ENCODE measurements around the gene SPACA7. TPM values are rescaled to one million over a fixed set of nuclear protein-coding genes. Genes with fewer than 3 reads are reported as not detected.

Gene SPACA7
- total RNA-seq, 3 donors from 2014 or later (not counting 1 experiment from before 2014, with no cell fraction given), result not detected

- DNase-seq (peak in 1 of 2 donors; percentile 11), ATAC-seq (no peak)
- Histone ChIP-seq H3K27me3 (ENCODE audit: control insufficient read depth, insufficient read depth, low read length) (no peaks in the 10 kb centered on the region), H3K9me3 (ENCODE audit: control insufficient read depth, insufficient read depth, low read length) (no peaks in the 10 kb centered on the region), H3K4me3 (ENCODE audit: low read length) (no peak overlapping the region), H3K4me1 (ENCODE audit: control insufficient read depth, insufficient read depth, low read length) (no peaks in the 10 kb centered on the region), H3K27ac (ENCODE audit: low read length) (no peak overlapping the region), H3K36me3 (ENCODE audit: control insufficient read depth, insufficient read depth, low read length) (no peaks in the 10 kb centered on the region)
- Mint-ChIP-seq H3K27ac (no peak overlapping the region), H3K9me3 (no peaks in the 10 kb centered on the region), H3K27me3 (ENCODE audit: low read depth in 2 of 2) (peaks cover 16 to 17% of the 10 kb centered on the region in 2 donors), H3K36me3 (no peaks in the 10 kb centered on the region), H3K4me3 (no peak overlapping the region), H3K4me1 (no peaks in the 10 kb centered on the region)
- intact Hi-C loops (cut with micrococcal nuclease), result loop anchor here (10.0 kb wide), 1 partner anchor 970 kb away; no protein-coding TSS in a partner anchor
- no peak for TF ChIP-seq CTCF (IDR thresholded peaks at IDR 0.05)
- WGBS (ENCODE audit: insufficient coverage), result 86% methylated on average over 42 of the region's 42 CpGs
Observed at GRCh38 chr13:112444416-112445399, 68.6 kb downstream of the SPACA7 start.

GRCh38 chr13:112445411-112446271, 69.5 kb downstream of the SPACA7 start:
- H3K4me1 Mint-ChIP-seq, result no peaks in the 10 kb centered on the region
- Histone ChIP-seq H3K36me3 (ENCODE audit: control insufficient read depth, insufficient read depth, low read length) (no peaks in the 10 kb centered on the region), H3K4me3 (ENCODE audit: low read length) (no peak overlapping the region), H3K27me3 (ENCODE audit: control insufficient read depth, insufficient read depth, low read length) (no peaks in the 10 kb centered on the region), H3K4me1 (ENCODE audit: control insufficient read depth, insufficient read depth, low read length) (no peaks in the 10 kb centered on the region), H3K27ac (ENCODE audit: low read length) (no peak overlapping the region), H3K9me3 (ENCODE audit: control insufficient read depth, insufficient read depth, low read length) (no peaks in the 10 kb centered on the region)
- TF ChIP-seq CTCF (IDR thresholded peaks at IDR 0.05), result no peak
- H3K9me3 Mint-ChIP-seq, result no peaks in the 10 kb centered on the region
- no peak overlapping the region for H3K4me3 Mint-ChIP-seq
- intact Hi-C loops (cut with micrococcal nuclease), result loop anchor here (10.0 kb wide), 1 partner anchor 971 kb away; no protein-coding TSS in a partner anchor
- H3K27ac Mint-ChIP-seq, result no peak overlapping the region
- peaks cover 8 to 11% of the 10 kb centered on the region in 2 donors for H3K27me3 Mint-ChIP-seq (ENCODE audit: low read depth in 2 of 2)
- DNase-seq (peak in 1 of 2 donors; percentile 1), ATAC-seq (no peak)
- WGBS (ENCODE audit: insufficient coverage), result 75% methylated on average over 31 of the region's 31 CpGs
- H3K36me3 Mint-ChIP-seq, result no peaks in the 10 kb centered on the region

GRCh38 chr13:112446347-112446861, 70.2 kb downstream of the SPACA7 start:
- H3K27me3 ChIP-seq (ENCODE audit: control insufficient read depth, insufficient read depth, low read length), result no peaks in the 10 kb centered on the region
- H3K4me3 ChIP-seq (ENCODE audit: low read length), result no peak overlapping the region
- no peaks in the 10 kb centered on the region for H3K4me1 ChIP-seq (ENCODE audit: control insufficient read depth, insufficient read depth, low read length)
- ATAC-seq (no peak), DNase-seq (no peak)
- intact Hi-C loops (cut with micrococcal nuclease), result loop anchor here (10.0 kb wide), 1 partner anchor 972 kb away; no protein-coding TSS in a partner anchor
- WGBS (ENCODE audit: insufficient coverage), result 74% methylated on average over 12 of the region's 12 CpGs
- Mint-ChIP-seq H3K4me1 (no peaks in the 10 kb centered on the region), H3K36me3 (no peaks in the 10 kb centered on the region), H3K27ac (no peak overlapping the region), H3K9me3 (no peaks in the 10 kb centered on the region), H3K27me3 (ENCODE audit: low read depth in 2 of 2) (peaks cover 8 to 11% of the 10 kb centered on the region in 2 donors), H3K4me3 (no peak overlapping the region)
- no peak for TF ChIP-seq CTCF (IDR thresholded peaks at IDR 0.05)
- H3K27ac ChIP-seq (ENCODE audit: low read length), result no peak overlapping the region
- no peaks in the 10 kb centered on the region for H3K36me3 ChIP-seq (ENCODE audit: control insufficient read depth, insufficient read depth, low read length)
- no peaks in the 10 kb centered on the region for H3K9me3 ChIP-seq (ENCODE audit: control insufficient read depth, insufficient read depth, low read length)
